ENCODE measurements around the gene CANX.

Gene CANX

GRCh38 chr5:179768326-179769085 is 69.7 kb downstream of the CANX start:
- Histone ChIP-seq H3K4me1 (ENCODE audit: control insufficient read depth in 1 of 2, insufficient read depth in 1 of 2, low read depth in 1 of 2, low read length in 1 of 2) (peaks cover 63 to 69% of the 10 kb centered on the region in 2 experiments), H3K27ac (peak overlapping the region; percentile 41), H3K27me3 (no peaks in the 10 kb centered on the region), H3K36me3 (peaks cover 72% of the 10 kb centered on the region), H3K4me3 (ENCODE audit: low read depth in 1 of 2, low read length in 1 of 2) (no peak overlapping the region), H3K9me3 (no peaks in the 10 kb centered on the region)
- no peak for TF ChIP-seq CTCF (IDR thresholded peaks at IDR 0.05)

- TF ChIP-seq CTCF (IDR thresholded peaks at IDR 0.05) = no peak
- H3K4me1 ChIP-seq (ENCODE audit: control insufficient read depth in 1 of 2, insufficient read depth in 1 of 2, low read depth in 1 of 2, low read length in 1 of 2) = peaks cover 57 to 62% of the 10 kb centered on the region in 2 experiments
- no peaks in the 10 kb centered on the region for H3K27me3 ChIP-seq
- H3K9me3 ChIP-seq = no peaks in the 10 kb centered on the region
- peaks cover 80% of the 10 kb centered on the region for H3K36me3 ChIP-seq
- H3K4me3 ChIP-seq (ENCODE audit: low read depth in 1 of 2, low read length in 1 of 2) = no peak overlapping the region
- H3K27ac ChIP-seq = peak overlapping the region; percentile 41
Observed at GRCh38 chr5:179769271-179769670, 70.5 kb downstream of the CANX start.

GRCh38 chr5:179769796-179770195 is 71.0 kb downstream of the CANX start:
- Histone ChIP-seq H3K4me1 (ENCODE audit: control insufficient read depth in 1 of 2, insufficient read depth in 1 of 2, low read depth in 1 of 2, low read length in 1 of 2) (peaks cover 57 to 62% of the 10 kb centered on the region in 2 experiments), H3K27me3 (no peaks in the 10 kb centered on the region), H3K9me3 (no peaks in the 10 kb centered on the region), H3K4me3 (ENCODE audit: low read depth in 1 of 2, low read length in 1 of 2) (no peak overlapping the region), H3K36me3 (peaks cover 85% of the 10 kb centered on the region), H3K27ac (peak overlapping the region; percentile 41)
- TF ChIP-seq CTCF (IDR thresholded peaks at IDR 0.05) = no peak

- H3K4me1 ChIP-seq (ENCODE audit: control insufficient read depth in 1 of 2, insufficient read depth in 1 of 2, low read depth in 1 of 2, low read length in 1 of 2) = peaks cover 59 to 67% of the 10 kb centered on the region in 2 experiments
- H3K27ac ChIP-seq = peak overlapping the region; percentile 68
- H3K9me3 ChIP-seq = no peaks in the 10 kb centered on the region
- no peak for TF ChIP-seq CTCF (IDR thresholded peaks at IDR 0.05)
- no peaks in the 10 kb centered on the region for H3K27me3 ChIP-seq
- no peak overlapping the region for H3K4me3 ChIP-seq (ENCODE audit: low read depth in 1 of 2, low read length in 1 of 2)
- H3K36me3 ChIP-seq = peaks cover 87% of the 10 kb centered on the region
Observed at GRCh38 chr5:179771311-179771895, 72.6 kb downstream of the CANX start.

GRCh38 chr5:179772351-179772750 is 73.6 kb downstream of the CANX start:
- H3K36me3 ChIP-seq = peaks cover 86% of the 10 kb centered on the region
- no peak for TF ChIP-seq CTCF (IDR thresholded peaks at IDR 0.05)
- peaks cover 59 to 63% of the 10 kb centered on the region in 2 experiments for H3K4me1 ChIP-seq (ENCODE audit: control insufficient read depth in 1 of 2, insufficient read depth in 1 of 2, low read depth in 1 of 2, low read length in 1 of 2)
- H3K27ac ChIP-seq = peak overlapping the region; percentile 68
- H3K27me3 ChIP-seq = no peaks in the 10 kb centered on the region
- no peak overlapping the region for H3K4me3 ChIP-seq (ENCODE audit: low read depth in 1 of 2, low read length in 1 of 2)
- H3K9me3 ChIP-seq = no peaks in the 10 kb centered on the region

All from neutrophil (primary cell).